HG02623 (cell line): ENCODE measurements around the gene INTS2.
"Not testable (repeated sequence)": the region's sequence is repeated elsewhere in the genome, so short reads cannot be mapped to it uniquely, and the experiment has no call there.

Source experiments
- ATAC-seq: cut with Tn5 transposase; IDR thresholded peaks from one replicate; pipeline ENCODE4 v1.9.1; 2021; ENCODE audit warnings: moderate library complexity; ENCODE audit not compliant: unreplicated experiment

Gene INTS2

GRCh38 chr17:61826198-61826597 lies 101.6 kb downstream of the INTS2 start:
- ATAC-seq, result not testable (repeated sequence)

GRCh38 chr17:61825448-61826137 lies 102.2 kb downstream of the INTS2 start:
- no peak for ATAC-seq

- ATAC-seq, result no peak
Measured at GRCh38 chr17:61822326-61823285, 105.2 kb downstream of the INTS2 start.

- no peak for ATAC-seq
Measured at GRCh38 chr17:61821655-61822054, 106.1 kb downstream of the INTS2 start.

GRCh38 chr17:61819265-61819664 lies 108.5 kb downstream of the INTS2 start:
- ATAC-seq, result not testable (repeated sequence)

- ATAC-seq, result no peak
Measured at GRCh38 chr17:61818225-61818624, 109.6 kb downstream of the INTS2 start.

GRCh38 chr17:61817452-61817851 lies 110.3 kb downstream of the INTS2 start:
- ATAC-seq, result no peak

GRCh38 chr17:61816538-61816937 lies 111.2 kb downstream of the INTS2 start:
- no peak for ATAC-seq

GRCh38 chr17:61815863-61816503 lies 111.8 kb downstream of the INTS2 start:
- ATAC-seq, result no peak
